Activated B cell treated with CpG ODN at 0.5 μM for 24 hours (primary cell): Measurements from ENCODE around the gene MOGAT3. TPM values are rescaled to one million over a fixed set of nuclear protein-coding genes. Genes with fewer than 3 reads are reported as not detected.

Source experiments
- ATAC-seq: fragments of 200-7000 bp; cut with Tn5 transposase; one replicate; pipeline ENCODE4 v1.10.0; 2021; ENCODE audit warnings: low read depth, mild to moderate bottlenecking, moderate library complexity
- CTCF ChIA-PET: fragments of 350-600 bp; sonication (Branson Sonifier 250); formaldehyde crosslinking; loops from one replicate; lab custom pipeline; 2021; ENCODE audit warnings: antibody characterized with exemption; lab: Charles Lee
- POLR2A ChIA-PET: fragments of 350-600 bp; sonication (Branson Sonifier 250); formaldehyde crosslinking; loops from one replicate; lab custom pipeline; 2021; ENCODE audit warnings: antibody characterized with exemption; lab: Charles Lee
- DNase-seq: peaks from one replicate; pipeline ENCODE4 v3.0.0; 2022
- H3K27ac Mint-ChIP-seq: one replicate; pipeline ENCODE4 v1.8.0; 2020; ENCODE audit warnings: mixed read lengths
- H3K27me3 Mint-ChIP-seq: one replicate; pipeline ENCODE4 v1.8.0; 2021; ENCODE audit warnings: mixed read lengths
- H3K36me3 Mint-ChIP-seq: one replicate; pipeline ENCODE4 v1.8.0; 2021; ENCODE audit warnings: low read depth, mixed read lengths
- H3K4me1 Mint-ChIP-seq: one replicate; pipeline ENCODE4 v1.8.0; 2021; ENCODE audit warnings: mixed read lengths
- H3K4me3 Mint-ChIP-seq: one replicate; pipeline ENCODE4 v1.8.0; 2020; ENCODE audit warnings: mild to moderate bottlenecking, mixed read lengths
- H3K9me3 Mint-ChIP-seq: one replicate; pipeline ENCODE4 v1.8.0; 2020; ENCODE audit warnings: mixed read lengths
- intact Hi-C: fragments of 100-400 bp; cut with micrococcal nuclease; formaldehyde crosslinking; loops from one replicate; pipeline ENCODE4 v1.15.1; 2024
- total RNA-seq: library from RNA; stranded (reverse); gene quantifications from 2 replicates; pipeline ENCODE4 v1.2.3, GENCODE V29; 2022
- TF ChIP-seq, protein P1 (sequence below): fragments of 200-600 bp; IDR thresholded peaks from one replicate; pipeline ENCODE4 v1.8.0; 2022; ENCODE audit warnings: antibody characterized with exemption, mild to moderate bottlenecking

The MOGAT3 gene
- total RNA-seq, 1 donor from 2014 or later: not detected

- DNase-seq (peak; percentile 96), ATAC-seq (peak; percentile 94)
- intact Hi-C loops: loop anchor here (1.0 to 2.0 kb wide), 7 partner anchors 8 to 350 kb away; partner anchors contain the start of genes IFT22 and ZNHIT1
- POLR2A ChIA-PET: interaction anchor here (0.6 to 3.0 kb wide), 11 partner anchors 9 to 1629 kb away, joined by 3 to 44 read pairs (median 6); partner anchors contain the start of genes IFT22, PLOD3, SRRT and TRIM56
- CTCF ChIA-PET: interaction anchor here (1.2 to 4.9 kb wide), 8 partner anchors 8 to 103 kb away, joined by 3 to 55 read pairs (median 8); partner anchors contain the start of genes PLOD3 and ZNHIT1
- H3K27ac Mint-ChIP-seq: peak within 1 kb of the TSS; percentile 95
- H3K36me3 Mint-ChIP-seq: peaks cover 39% of the 10 kb centered on the region
- H3K4me1 Mint-ChIP-seq: peaks cover 42% of the 10 kb centered on the region
- H3K27me3 Mint-ChIP-seq: no peaks in the 10 kb centered on the region
- TF ChIP-seq, protein P1, sequence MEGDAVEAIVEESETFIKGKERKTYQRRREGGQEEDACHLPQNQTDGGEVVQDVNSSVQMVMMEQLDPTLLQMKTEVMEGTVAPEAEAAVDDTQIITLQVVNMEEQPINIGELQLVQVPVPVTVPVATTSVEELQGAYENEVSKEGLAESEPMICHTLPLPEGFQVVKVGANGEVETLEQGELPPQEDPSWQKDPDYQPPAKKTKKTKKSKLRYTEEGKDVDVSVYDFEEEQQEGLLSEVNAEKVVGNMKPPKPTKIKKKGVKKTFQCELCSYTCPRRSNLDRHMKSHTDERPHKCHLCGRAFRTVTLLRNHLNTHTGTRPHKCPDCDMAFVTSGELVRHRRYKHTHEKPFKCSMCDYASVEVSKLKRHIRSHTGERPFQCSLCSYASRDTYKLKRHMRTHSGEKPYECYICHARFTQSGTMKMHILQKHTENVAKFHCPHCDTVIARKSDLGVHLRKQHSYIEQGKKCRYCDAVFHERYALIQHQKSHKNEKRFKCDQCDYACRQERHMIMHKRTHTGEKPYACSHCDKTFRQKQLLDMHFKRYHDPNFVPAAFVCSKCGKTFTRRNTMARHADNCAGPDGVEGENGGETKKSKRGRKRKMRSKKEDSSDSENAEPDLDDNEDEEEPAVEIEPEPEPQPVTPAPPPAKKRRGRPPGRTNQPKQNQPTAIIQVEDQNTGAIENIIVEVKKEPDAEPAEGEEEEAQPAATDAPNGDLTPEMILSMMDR: no peak
- no peaks in the 10 kb centered on the region for H3K9me3 Mint-ChIP-seq
- peak within 1 kb of the TSS; percentile 95 for H3K4me3 Mint-ChIP-seq
Measured at GRCh38 chr7:101244375-101245146, 43.7 kb upstream of the MOGAT3 start, which contains the start of gene FIS1. TSS of gene FIS1 (minus strand) at chr7:101245081. CDS start at chr7:101245004, 77 bp downstream.

GRCh38 chr7:101243646-101244374 is 43.0 kb upstream of the MOGAT3 start:
- DNase-seq: no peak
- Mint-ChIP-seq H3K4me3 (peak overlapping the region; percentile 95), H3K9me3 (no peaks in the 10 kb centered on the region), H3K27ac (peak overlapping the region; percentile 95), H3K36me3 (peaks cover 44% of the 10 kb centered on the region), H3K27me3 (no peaks in the 10 kb centered on the region), H3K4me1 (peaks cover 40% of the 10 kb centered on the region)
- ChIA-PET POLR2A (interaction anchor here (0.6 to 3.0 kb wide), 11 partner anchors 10 to 369 kb away, joined by 3 to 44 read pairs (median 6); partner anchors contain the start of genes IFT22, PLOD3, SRRT and TRIM56), CTCF (interaction anchor here (1.0 to 4.9 kb wide), 9 partner anchors 9 to 102 kb away, joined by 3 to 55 read pairs (median 4); partner anchors contain the start of genes PLOD3 and ZNHIT1)
- intact Hi-C loops: loop anchor here (1.0 to 2.0 kb wide), 7 partner anchors 8 to 350 kb away; partner anchors contain the start of genes IFT22 and ZNHIT1
- TF ChIP-seq, protein P1: no peak
- no peak for ATAC-seq

DNA sequence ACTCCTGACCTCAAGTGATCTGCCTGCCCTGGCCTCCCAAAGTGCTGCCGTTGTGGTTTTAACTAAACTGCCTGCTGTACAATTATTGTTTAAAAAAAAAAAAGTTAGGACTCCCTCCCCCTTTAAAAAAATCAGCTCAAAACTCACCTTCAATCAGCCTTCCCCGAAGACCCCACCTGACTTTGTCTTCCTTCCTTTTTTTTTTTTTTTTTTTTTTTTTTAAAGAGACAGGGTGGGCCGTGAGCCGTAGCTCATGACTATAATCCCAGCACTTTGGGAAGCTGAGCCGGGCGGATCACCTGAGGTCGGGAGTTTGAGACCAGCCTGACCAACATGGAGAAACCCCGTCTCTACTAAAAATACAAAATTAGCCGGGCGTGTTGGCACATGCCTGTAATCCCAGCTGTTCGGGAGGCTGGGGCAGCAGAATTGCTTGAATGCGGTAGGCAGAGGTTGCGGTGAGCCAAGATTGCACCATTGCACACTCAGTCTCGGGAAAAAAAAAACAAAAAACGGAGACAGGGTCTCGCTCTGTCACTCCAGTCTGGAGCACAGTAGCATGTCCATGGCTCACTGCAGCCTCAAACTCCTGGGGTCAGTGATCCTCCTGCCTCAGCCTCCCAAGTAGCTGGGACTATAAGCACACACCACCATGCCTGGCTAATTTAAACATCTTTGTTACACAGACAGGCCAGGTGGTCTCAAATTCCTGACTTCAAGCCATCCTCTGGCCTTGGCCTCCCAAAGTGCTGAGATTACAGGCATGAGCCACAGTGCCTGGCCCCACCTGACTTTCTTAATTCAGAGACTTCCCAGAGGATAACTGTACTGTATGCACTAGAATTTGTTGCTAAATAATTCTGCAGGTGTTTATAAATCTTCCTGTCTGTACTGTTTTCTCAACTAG is 40.9 kb upstream of the MOGAT3 start:
- H3K27ac Mint-ChIP-seq: no peak overlapping the region
- H3K36me3 Mint-ChIP-seq: peaks cover 46% of the 10 kb centered on the region
- H3K4me3 Mint-ChIP-seq: no peak overlapping the region
- H3K4me1 Mint-ChIP-seq: peaks cover 38% of the 10 kb centered on the region
- TF ChIP-seq, protein P1: no peak
- ChIA-PET POLR2A (interaction anchor here (0.6 to 0.8 kb wide), 5 partner anchors 10 to 273 kb away, joined by 3 to 5 read pairs (median 3); partner anchors contain the start of gene ZNHIT1), CTCF (interaction anchor here (0.7 to 4.9 kb wide), 3 partner anchors 49 to 98 kb away, joined by 3 to 55 read pairs (median 4); no protein-coding TSS in a partner anchor)
- intact Hi-C loops: no loop called here
- DNase-seq: no peak
- ATAC-seq: no peak
- no peaks in the 10 kb centered on the region for H3K27me3 Mint-ChIP-seq
- H3K9me3 Mint-ChIP-seq: no peaks in the 10 kb centered on the region

- POLR2A ChIA-PET: interaction anchor here (0.6 to 0.8 kb wide), 4 partner anchors 11 to 73 kb away, joined by 3 to 5 read pairs (median 4); partner anchors contain the start of gene ZNHIT1
- DNase-seq (no peak), ATAC-seq (no peak)
- no peaks in the 10 kb centered on the region for H3K9me3 Mint-ChIP-seq
- CTCF ChIA-PET: interaction anchor here (0.7 to 1.4 kb wide), 2 partner anchors 48 to 97 kb away, joined by 3 to 4 read pairs; no protein-coding TSS in a partner anchor
- H3K36me3 Mint-ChIP-seq: peaks cover 52% of the 10 kb centered on the region
- no peaks in the 10 kb centered on the region for H3K27me3 Mint-ChIP-seq
- H3K4me3 Mint-ChIP-seq: no peak overlapping the region
- intact Hi-C loops: no loop called here
- peaks cover 37% of the 10 kb centered on the region for H3K4me1 Mint-ChIP-seq
- H3K27ac Mint-ChIP-seq: no peak overlapping the region
- TF ChIP-seq, protein P1: no peak
Measured at GRCh38 chr7:101241015-101241363, 40.2 kb upstream of the MOGAT3 start.
